HCT116 (cell line): ENCODE data around the gene ANGPTL4. TPM values are rescaled to one million over a fixed set of nuclear protein-coding genes. Genes with fewer than 3 reads are reported as not detected.

Experiments used
- ATAC-seq: fragments of 200-7000 bp; cut with Tn5 transposase; 2 replicates; pipeline ENCODE4 v1.9.1; 2020; ENCODE audit warnings: mild to moderate bottlenecking, moderate library complexity
- BruUV-seq: library from RNA; stranded (reverse); fragments of 400-500 nt; replicated peaks from 2 replicates; lab custom pipeline; 2021; lab: Mats Ljungman, UMichigan
- CTCF ChIA-PET: fragments of 300-600 bp; sonication (Branson Sonifier 250); formaldehyde crosslinking; loops from one replicate; lab custom pipeline; 2021; ENCODE audit warnings: antibody characterized with exemption; lab: Charles Lee
- POLR2A ChIA-PET: fragments of 300-600, 350-600 bp; sonication (Branson Sonifier 250); formaldehyde crosslinking; loops from one replicate; lab custom pipeline; 2021; ENCODE audit warnings: antibody characterized with exemption; lab: Charles Lee
- RAD21 ChIA-PET, 2 experiments: fragments of 300-600 bp; sonication (Branson Sonifier 250); formaldehyde crosslinking; loops; one replicate each; lab custom pipeline; 2023; ENCODE audit warnings: low total read pairs in 2 of 2; ENCODE audit not compliant: uncharacterized antibody in 2 of 2, unreplicated experiment in 2 of 2, low non-redundant PET in 1 of 2; lab: Charles Lee
- DNase-seq: peaks from one replicate; pipeline ENCODE4 v3.0.0-alpha.2; 2010; ENCODE audit warnings: low read depth, low spot score
- H2AFZ ChIP-seq: fragments of 200-600 bp; shearing (Covaris generic), sonication (generic); 2 replicates; pipeline ENCODE4 v1.6.1; 2017; ENCODE audit warnings: low read depth, mixed run types, mixed read lengths, antibody characterized with exemption, low read length; ENCODE audit not compliant: poor library complexity, severe bottlenecking
- H3K27ac ChIP-seq: 2 replicates; pipeline ENCODE4 v1.5.1; 2012; ENCODE audit warnings: low read depth, low read length
- H3K27me3 ChIP-seq: fragments of 200-600 bp; sonication (generic); 2 replicates; pipeline ENCODE4 v1.6.1; 2016; ENCODE audit warnings: mixed run types, low read length, mixed read lengths; ENCODE audit not compliant: insufficient read depth
- H3K36me3 ChIP-seq, 2 experiments: fragments of 200-500 bp in 1 of 2; fragments of 200-600 bp in 1 of 2; sonication (Bioruptor generic) in 1 of 2; sonication (generic) in 1 of 2; 2 replicates each; pipeline versions ENCODE4 v1.5.1 to v1.6.1; 2014 to 2016; ENCODE audit warnings: low read length in 2 of 2, inconsistent platforms in 1 of 2, mixed read lengths in 1 of 2, mixed run types in 1 of 2; ENCODE audit not compliant: insufficient read depth in 2 of 2, control insufficient read depth in 1 of 2
- H3K4me1 ChIP-seq, 2 experiments: fragments of 200-600 bp in 1 of 2; sonication (generic) in 1 of 2; 2 replicates each; pipeline versions ENCODE4 v1.5.1 to v1.6.1; 2012 to 2017; ENCODE audit warnings: low read length in 2 of 2, inconsistent platforms in 1 of 2, mild to moderate bottlenecking in 1 of 2, mixed read lengths in 1 of 2, mixed run types in 1 of 2, moderate library complexity in 1 of 2; ENCODE audit not compliant: insufficient read depth in 2 of 2, control insufficient read depth in 1 of 2
- H3K4me2 ChIP-seq: fragments of 200-600 bp; sonication (generic); 2 replicates; pipeline ENCODE4 v1.6.1; 2017; ENCODE audit warnings: mixed run types, low read length, mixed read lengths
- H3K4me3 ChIP-seq, 2 experiments: fragments of 200-600 bp in 1 of 2; sonication (generic) in 1 of 2; replicated peaks in 1 of 2; 2 replicates each; pipeline ENCODE4 v1.5.1; 2011 to 2016; ENCODE audit warnings: low read length in 2 of 2, control low read depth in 1 of 2, low read depth in 1 of 2, mild to moderate bottlenecking in 1 of 2, mixed read lengths in 1 of 2, mixed run types in 1 of 2
- H3K79me2 ChIP-seq: fragments of 200-600 bp; sonication (generic); 2 replicates; pipeline ENCODE4 v1.6.1; 2017; ENCODE audit warnings: mild to moderate bottlenecking, mixed run types, low read length, moderate library complexity, mixed read lengths; ENCODE audit not compliant: insufficient read depth
- H3K9ac ChIP-seq: fragments of 200-600 bp; sonication (generic); 2 replicates; pipeline ENCODE4 v1.6.1; 2016; ENCODE audit warnings: low read length, mixed read lengths
- H3K9me2 ChIP-seq: fragments of 200-600 bp; sonication (generic), shearing (Covaris generic); 2 replicates; pipeline ENCODE4 v1.6.1; 2017; ENCODE audit warnings: mixed run types, mild to moderate bottlenecking, moderate library complexity; ENCODE audit not compliant: insufficient read depth
- H3K9me3 ChIP-seq, 2 experiments: fragments of 200-500 bp in 1 of 2; fragments of 200-600 bp in 1 of 2; sonication (Bioruptor generic) in 1 of 2; sonication (generic) in 1 of 2; 2 replicates each; pipeline ENCODE4 v1.6.1; 2014 to 2017; ENCODE audit warnings: low read length in 2 of 2, mixed read lengths in 2 of 2, inconsistent platforms in 1 of 2, low read depth in 1 of 2, mild to moderate bottlenecking in 1 of 2, mixed run types in 1 of 2, moderate library complexity in 1 of 2; ENCODE audit not compliant: control insufficient read depth in 1 of 2, insufficient read depth in 1 of 2
- H4K20me1 ChIP-seq: fragments of 200-600 bp; sonication (generic), shearing (Covaris generic); 2 replicates; pipeline ENCODE4 v1.6.1; 2017; ENCODE audit warnings: mixed run types, mild to moderate bottlenecking, moderate library complexity; ENCODE audit not compliant: insufficient read depth
- CBX3 ChIP-seq: IDR thresholded peaks from 2 replicates; pipeline ENCODE4 v1.6.1; 2012; ENCODE audit warnings: low read depth
- CEBPB ChIP-seq: IDR thresholded peaks from 2 replicates; pipeline ENCODE4 v1.6.1; 2012; ENCODE audit warnings: low read depth
- EGR1 ChIP-seq: IDR thresholded peaks from 2 replicates; pipeline ENCODE4 v1.6.1; 2012; ENCODE audit warnings: low read depth
- FOSL1 ChIP-seq: IDR thresholded peaks from 2 replicates; pipeline ENCODE4 v1.6.1; 2012; ENCODE audit warnings: low read depth
- SP1 ChIP-seq: IDR thresholded peaks from 2 replicates; pipeline ENCODE4 v1.6.1; 2012; ENCODE audit warnings: low read depth
- intact Hi-C: fragments of 100-400 bp; cut with micrococcal nuclease; formaldehyde crosslinking; loops from 2 replicates; pipeline ENCODE4 v1.10.0; 2022
- total RNA-seq: library from RNA; stranded (reverse); gene quantifications from one replicate; pipeline ENCODE4 v1.2.1, GENCODE V29; 2021; ENCODE audit not compliant: unreplicated experiment
- TF ChIP-seq, protein P1 (sequence below), 3 experiments: fragments of 200-600 bp in 1 of 3; sonication (generic) in 1 of 3; IDR thresholded peaks in 2 of 3; conservative IDR thresholded peaks in 1 of 3; 2 replicates each; pipeline ENCODE4 v1.5.1; 2012 to 2017; ENCODE audit warnings: low read depth in 2 of 3, low read length in 2 of 3, antibody characterized with exemption in 1 of 3, borderline replicate concordance in 1 of 3, control low read depth in 1 of 3, mild to moderate bottlenecking in 1 of 3, mixed read lengths in 1 of 3, mixed run types in 1 of 3, moderate library complexity in 1 of 3; ENCODE audit not compliant: insufficient read depth in 1 of 3
- TF ChIP-seq, protein P2 (sequence below): IDR thresholded peaks from 2 replicates; pipeline ENCODE4 v1.6.1; 2012
- TF ChIP-seq, protein P3 (sequence below): IDR thresholded peaks from 2 replicates; pipeline ENCODE4 v1.6.1; 2012; ENCODE audit warnings: low read depth

ANGPTL4 gene
- total RNA-seq, 1 experiment from 2014 or later: 54.8 TPM

DNA sequence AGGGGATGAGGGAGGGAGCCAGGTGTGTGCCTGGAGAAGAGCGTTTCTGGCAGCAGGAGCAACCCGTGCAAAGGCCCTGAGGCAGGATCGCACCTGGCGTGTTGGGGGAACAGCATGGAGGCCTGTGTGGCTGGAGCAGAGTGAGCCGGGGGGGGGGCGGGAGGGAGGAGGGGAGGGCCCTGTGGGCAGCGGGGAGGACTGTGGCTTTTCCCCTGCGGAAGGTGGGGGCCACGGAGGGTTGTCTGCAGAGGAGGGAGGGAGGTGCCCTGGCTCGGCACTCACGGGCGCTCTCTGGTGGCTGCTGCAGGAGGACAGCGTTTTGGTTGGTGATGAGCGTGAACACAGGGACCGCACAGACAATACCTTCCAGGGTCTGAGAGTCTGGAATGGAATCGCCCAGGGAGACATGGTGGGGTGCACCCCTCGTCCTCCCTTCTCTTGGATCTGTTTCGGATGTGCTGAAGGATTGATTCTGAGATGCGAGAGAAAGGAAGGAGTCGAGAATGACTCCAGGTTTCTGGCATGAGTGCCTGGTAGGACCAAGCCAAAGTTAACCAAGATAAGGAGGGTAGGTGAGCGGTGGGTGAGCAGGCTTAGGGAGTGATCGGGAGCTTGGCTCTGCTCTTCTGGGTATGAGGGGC is 32.7 kb downstream of the ANGPTL4 start:
- DNase-seq: no peak
- no TSS peak for BruUV-seq
- Histone ChIP-seq H3K9me3 (no peaks in the 10 kb centered on the region), H3K9me2 (no peaks in the 10 kb centered on the region), H3K9ac (no peak overlapping the region), H3K36me3 (peaks cover 0 to under 1% of the 10 kb centered on the region in 2 experiments; a peak in 2 of 4 replicates), H3K79me2 (peaks cover 68% of the 10 kb centered on the region), H3K27me3 (no peaks in the 10 kb centered on the region), H3K27ac (peak overlapping the region; percentile 29; the same call in 1 of the 2 replicates), H2AFZ (no peak overlapping the region), H3K4me1 (peaks cover 3 to 15% of the 10 kb centered on the region in 2 experiments; a peak in 2 of 4 replicates), H3K4me3 (no peak overlapping the region), H4K20me1 (no peaks in the 10 kb centered on the region), H3K4me2 (no peak overlapping the region)
- intact Hi-C loops: loop anchor here (1.0 to 2.0 kb wide), 2 partner anchors 42 to 50 kb away; no protein-coding TSS in a partner anchor
- RAD21 ChIA-PET: no interaction called here
- POLR2A ChIA-PET: interaction anchor here (1.0 kb wide), 1 partner anchor 41 kb away, joined by 4 read pairs; no protein-coding TSS in a partner anchor
- peak; percentile 97 for ATAC-seq
- CTCF ChIA-PET: interaction anchor here (1.0 kb wide), 1 partner anchor 42 kb away, joined by 5 read pairs; no protein-coding TSS in a partner anchor
- TF ChIP-seq CEBPB: no peak
- no peak for TF ChIP-seq CBX3
- TF ChIP-seq, protein P1, sequence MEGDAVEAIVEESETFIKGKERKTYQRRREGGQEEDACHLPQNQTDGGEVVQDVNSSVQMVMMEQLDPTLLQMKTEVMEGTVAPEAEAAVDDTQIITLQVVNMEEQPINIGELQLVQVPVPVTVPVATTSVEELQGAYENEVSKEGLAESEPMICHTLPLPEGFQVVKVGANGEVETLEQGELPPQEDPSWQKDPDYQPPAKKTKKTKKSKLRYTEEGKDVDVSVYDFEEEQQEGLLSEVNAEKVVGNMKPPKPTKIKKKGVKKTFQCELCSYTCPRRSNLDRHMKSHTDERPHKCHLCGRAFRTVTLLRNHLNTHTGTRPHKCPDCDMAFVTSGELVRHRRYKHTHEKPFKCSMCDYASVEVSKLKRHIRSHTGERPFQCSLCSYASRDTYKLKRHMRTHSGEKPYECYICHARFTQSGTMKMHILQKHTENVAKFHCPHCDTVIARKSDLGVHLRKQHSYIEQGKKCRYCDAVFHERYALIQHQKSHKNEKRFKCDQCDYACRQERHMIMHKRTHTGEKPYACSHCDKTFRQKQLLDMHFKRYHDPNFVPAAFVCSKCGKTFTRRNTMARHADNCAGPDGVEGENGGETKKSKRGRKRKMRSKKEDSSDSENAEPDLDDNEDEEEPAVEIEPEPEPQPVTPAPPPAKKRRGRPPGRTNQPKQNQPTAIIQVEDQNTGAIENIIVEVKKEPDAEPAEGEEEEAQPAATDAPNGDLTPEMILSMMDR (IDR thresholded peaks at IDR 0.05 in 2 of 3, conservative IDR thresholded peaks at IDR 0.05 in 1 of 3; ENCODE audit: borderline replicate concordance in 1 of 3, insufficient read depth in 1 of 3, low read depth in 2 of 3, low read length in 2 of 3): peak in 2 of 3 experiments; percentile 75 to 86; a peak in 5 of 6 replicates
- TF ChIP-seq EGR1: no peak
- TF ChIP-seq, protein P2, sequence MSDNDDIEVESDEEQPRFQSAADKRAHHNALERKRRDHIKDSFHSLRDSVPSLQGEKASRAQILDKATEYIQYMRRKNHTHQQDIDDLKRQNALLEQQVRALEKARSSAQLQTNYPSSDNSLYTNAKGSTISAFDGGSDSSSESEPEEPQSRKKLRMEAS: no peak
- TF ChIP-seq, protein P3, sequence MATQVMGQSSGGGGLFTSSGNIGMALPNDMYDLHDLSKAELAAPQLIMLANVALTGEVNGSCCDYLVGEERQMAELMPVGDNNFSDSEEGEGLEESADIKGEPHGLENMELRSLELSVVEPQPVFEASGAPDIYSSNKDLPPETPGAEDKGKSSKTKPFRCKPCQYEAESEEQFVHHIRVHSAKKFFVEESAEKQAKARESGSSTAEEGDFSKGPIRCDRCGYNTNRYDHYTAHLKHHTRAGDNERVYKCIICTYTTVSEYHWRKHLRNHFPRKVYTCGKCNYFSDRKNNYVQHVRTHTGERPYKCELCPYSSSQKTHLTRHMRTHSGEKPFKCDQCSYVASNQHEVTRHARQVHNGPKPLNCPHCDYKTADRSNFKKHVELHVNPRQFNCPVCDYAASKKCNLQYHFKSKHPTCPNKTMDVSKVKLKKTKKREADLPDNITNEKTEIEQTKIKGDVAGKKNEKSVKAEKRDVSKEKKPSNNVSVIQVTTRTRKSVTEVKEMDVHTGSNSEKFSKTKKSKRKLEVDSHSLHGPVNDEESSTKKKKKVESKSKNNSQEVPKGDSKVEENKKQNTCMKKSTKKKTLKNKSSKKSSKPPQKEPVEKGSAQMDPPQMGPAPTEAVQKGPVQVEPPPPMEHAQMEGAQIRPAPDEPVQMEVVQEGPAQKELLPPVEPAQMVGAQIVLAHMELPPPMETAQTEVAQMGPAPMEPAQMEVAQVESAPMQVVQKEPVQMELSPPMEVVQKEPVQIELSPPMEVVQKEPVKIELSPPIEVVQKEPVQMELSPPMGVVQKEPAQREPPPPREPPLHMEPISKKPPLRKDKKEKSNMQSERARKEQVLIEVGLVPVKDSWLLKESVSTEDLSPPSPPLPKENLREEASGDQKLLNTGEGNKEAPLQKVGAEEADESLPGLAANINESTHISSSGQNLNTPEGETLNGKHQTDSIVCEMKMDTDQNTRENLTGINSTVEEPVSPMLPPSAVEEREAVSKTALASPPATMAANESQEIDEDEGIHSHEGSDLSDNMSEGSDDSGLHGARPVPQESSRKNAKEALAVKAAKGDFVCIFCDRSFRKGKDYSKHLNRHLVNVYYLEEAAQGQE: no peak
- no peak for TF ChIP-seq FOSL1
- no peak for TF ChIP-seq SP1
